ENCODE results near the gene WFDC12. TPM values are rescaled to one million over a fixed set of nuclear protein-coding genes. Genes with fewer than 3 reads are reported as not detected.
A peak's percentile ranks its signal among the peaks of the same experiment; 100 is the strongest.

WFDC12 gene
- total RNA-seq, 1 donor from 2014 or later, result not detected

DNA sequence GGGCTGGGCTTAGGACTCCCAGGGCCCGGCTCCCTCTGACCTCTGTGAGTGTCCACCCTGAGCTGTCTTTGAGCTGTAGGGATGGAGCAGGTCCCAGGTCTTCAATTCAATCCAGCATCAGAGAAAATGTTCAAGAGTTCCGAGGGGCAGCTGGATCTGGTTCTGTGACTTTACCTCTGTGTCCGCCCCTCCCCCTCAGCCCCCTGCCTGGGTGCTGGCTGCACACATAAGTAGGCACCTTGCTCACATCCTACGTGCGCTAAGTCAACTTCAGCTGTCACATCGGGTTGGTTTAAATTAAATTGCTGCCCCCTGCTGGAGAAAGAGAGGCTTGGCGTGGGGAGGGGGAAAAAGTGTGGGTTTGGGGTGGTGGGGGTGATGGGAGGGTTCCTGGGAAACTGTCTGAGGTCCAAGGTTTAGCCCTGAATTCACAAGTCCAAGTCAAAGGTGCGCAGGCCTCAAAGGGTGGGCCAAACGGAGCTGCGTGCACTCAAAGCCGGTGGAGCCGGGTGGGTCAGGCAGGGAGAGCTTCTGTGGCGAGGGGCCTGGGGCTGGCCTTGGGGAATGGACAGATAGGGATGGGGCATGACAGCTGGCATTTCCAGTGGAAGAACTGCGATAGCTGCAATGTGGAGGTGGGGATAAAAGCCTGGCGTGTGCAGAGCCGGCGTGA, 12.3 kb downstream of the WFDC12 start:
- Mint-ChIP-seq H3K9me3 (ENCODE audit: unreplicated experiment) (no peaks in the 10 kb centered on the region), H3K27me3 (ENCODE audit: unreplicated experiment) (peaks cover 25% of the 10 kb centered on the region), H3K27ac (ENCODE audit: unreplicated experiment) (no peak overlapping the region), H3K36me3 (ENCODE audit: unreplicated experiment) (no peaks in the 10 kb centered on the region), H3K4me3 (ENCODE audit: unreplicated experiment) (no peak overlapping the region), H3K4me1 (ENCODE audit: unreplicated experiment) (no peaks in the 10 kb centered on the region)
- TF ChIP-seq, protein P1, sequence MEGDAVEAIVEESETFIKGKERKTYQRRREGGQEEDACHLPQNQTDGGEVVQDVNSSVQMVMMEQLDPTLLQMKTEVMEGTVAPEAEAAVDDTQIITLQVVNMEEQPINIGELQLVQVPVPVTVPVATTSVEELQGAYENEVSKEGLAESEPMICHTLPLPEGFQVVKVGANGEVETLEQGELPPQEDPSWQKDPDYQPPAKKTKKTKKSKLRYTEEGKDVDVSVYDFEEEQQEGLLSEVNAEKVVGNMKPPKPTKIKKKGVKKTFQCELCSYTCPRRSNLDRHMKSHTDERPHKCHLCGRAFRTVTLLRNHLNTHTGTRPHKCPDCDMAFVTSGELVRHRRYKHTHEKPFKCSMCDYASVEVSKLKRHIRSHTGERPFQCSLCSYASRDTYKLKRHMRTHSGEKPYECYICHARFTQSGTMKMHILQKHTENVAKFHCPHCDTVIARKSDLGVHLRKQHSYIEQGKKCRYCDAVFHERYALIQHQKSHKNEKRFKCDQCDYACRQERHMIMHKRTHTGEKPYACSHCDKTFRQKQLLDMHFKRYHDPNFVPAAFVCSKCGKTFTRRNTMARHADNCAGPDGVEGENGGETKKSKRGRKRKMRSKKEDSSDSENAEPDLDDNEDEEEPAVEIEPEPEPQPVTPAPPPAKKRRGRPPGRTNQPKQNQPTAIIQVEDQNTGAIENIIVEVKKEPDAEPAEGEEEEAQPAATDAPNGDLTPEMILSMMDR (IDR thresholded peaks at IDR 0.05), result peak; percentile 62
- no peak for DNase-seq (ENCODE audit: extremely low spot score, unreplicated experiment)

DNA sequence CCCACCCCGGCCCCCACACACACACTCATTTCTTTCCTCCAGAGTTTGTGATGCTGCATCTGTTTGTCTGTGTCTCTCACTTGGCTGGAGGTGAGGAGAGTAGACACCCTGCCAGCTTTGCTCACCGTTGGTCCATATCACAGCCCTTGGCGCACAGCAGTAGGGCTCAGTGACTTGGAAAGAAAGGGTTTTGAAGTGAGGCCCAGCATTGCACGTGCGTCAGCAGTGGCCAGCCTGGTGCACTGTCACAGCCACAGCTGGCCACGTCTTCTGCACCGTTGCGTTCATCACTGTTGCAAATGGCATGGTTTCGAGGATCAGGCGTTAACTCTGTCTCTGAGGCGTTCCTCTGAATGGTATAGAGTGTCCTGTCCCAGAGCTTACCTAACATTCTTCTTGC, 13.0 kb downstream of the WFDC12 start:
- H3K9me3 Mint-ChIP-seq (ENCODE audit: unreplicated experiment), result no peaks in the 10 kb centered on the region
- H3K4me1 Mint-ChIP-seq (ENCODE audit: unreplicated experiment), result no peaks in the 10 kb centered on the region
- DNase-seq (ENCODE audit: extremely low spot score, unreplicated experiment), result no peak
- no peak overlapping the region for H3K4me3 Mint-ChIP-seq (ENCODE audit: unreplicated experiment)
- H3K36me3 Mint-ChIP-seq (ENCODE audit: unreplicated experiment), result no peaks in the 10 kb centered on the region
- TF ChIP-seq, protein P1 (IDR thresholded peaks at IDR 0.05), result no peak
- no peak overlapping the region for H3K27ac Mint-ChIP-seq (ENCODE audit: unreplicated experiment)
- peaks cover 22% of the 10 kb centered on the region for H3K27me3 Mint-ChIP-seq (ENCODE audit: unreplicated experiment)

DNA sequence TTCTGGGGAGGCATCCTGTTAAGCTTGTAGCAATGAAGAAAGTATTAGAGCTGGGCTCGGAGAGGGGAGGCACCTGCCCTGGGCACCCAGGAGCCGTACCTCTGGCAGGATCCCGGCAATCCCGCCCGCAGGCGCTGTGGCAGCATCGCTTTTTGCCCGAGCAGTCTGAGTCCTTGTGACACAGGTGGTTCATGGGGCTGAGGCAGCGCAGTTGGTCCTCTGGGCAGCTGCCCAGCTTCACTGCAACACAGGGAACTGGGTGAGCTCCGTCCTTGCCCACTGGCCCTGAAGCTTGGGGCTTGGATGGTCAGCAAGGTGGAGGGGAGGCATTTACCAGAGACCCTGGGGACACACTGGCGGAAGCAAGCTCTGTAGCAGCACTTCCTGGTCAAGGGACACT, 14.0 kb downstream of the WFDC12 start:
- no peaks in the 10 kb centered on the region for H3K9me3 Mint-ChIP-seq (ENCODE audit: unreplicated experiment)
- DNase-seq (ENCODE audit: extremely low spot score, unreplicated experiment), result no peak
- no peak overlapping the region for H3K27ac Mint-ChIP-seq (ENCODE audit: unreplicated experiment)
- TF ChIP-seq, protein P1 (IDR thresholded peaks at IDR 0.05), result no peak
- H3K4me3 Mint-ChIP-seq (ENCODE audit: unreplicated experiment), result no peak overlapping the region
- H3K36me3 Mint-ChIP-seq (ENCODE audit: unreplicated experiment), result no peaks in the 10 kb centered on the region
- H3K4me1 Mint-ChIP-seq (ENCODE audit: unreplicated experiment), result peaks cover under 1% of the 10 kb centered on the region
- H3K27me3 Mint-ChIP-seq (ENCODE audit: unreplicated experiment), result peaks cover 17% of the 10 kb centered on the region

DNA sequence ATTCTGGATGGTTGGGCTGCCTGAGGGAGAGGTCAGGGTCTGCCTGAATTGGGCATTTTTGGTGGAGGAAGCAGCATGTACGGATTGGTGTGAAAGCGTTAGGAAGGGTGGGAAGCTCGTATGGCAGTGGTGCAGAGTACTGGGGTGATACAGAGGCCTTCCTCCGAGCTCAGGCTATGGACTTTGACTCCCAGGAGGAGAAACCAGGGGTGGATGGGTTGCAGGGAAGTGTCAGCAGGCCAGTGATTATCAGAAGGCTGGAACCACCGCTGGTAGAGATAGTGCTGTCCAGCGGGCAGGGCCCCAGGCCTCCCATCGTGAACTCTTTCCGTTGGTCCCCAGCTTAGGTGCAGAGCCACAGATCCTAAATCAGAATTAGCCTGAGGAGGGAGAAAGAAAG, 14.6 kb downstream of the WFDC12 start:
- DNase-seq (ENCODE audit: extremely low spot score, unreplicated experiment), result no peak
- Mint-ChIP-seq H3K4me1 (ENCODE audit: unreplicated experiment) (peaks cover 7% of the 10 kb centered on the region), H3K9me3 (ENCODE audit: unreplicated experiment) (no peaks in the 10 kb centered on the region), H3K27me3 (ENCODE audit: unreplicated experiment) (peaks cover 13% of the 10 kb centered on the region), H3K27ac (ENCODE audit: unreplicated experiment) (no peak overlapping the region), H3K4me3 (ENCODE audit: unreplicated experiment) (no peak overlapping the region), H3K36me3 (ENCODE audit: unreplicated experiment) (no peaks in the 10 kb centered on the region)
- TF ChIP-seq, protein P1 (IDR thresholded peaks at IDR 0.05), result no peak

DNA sequence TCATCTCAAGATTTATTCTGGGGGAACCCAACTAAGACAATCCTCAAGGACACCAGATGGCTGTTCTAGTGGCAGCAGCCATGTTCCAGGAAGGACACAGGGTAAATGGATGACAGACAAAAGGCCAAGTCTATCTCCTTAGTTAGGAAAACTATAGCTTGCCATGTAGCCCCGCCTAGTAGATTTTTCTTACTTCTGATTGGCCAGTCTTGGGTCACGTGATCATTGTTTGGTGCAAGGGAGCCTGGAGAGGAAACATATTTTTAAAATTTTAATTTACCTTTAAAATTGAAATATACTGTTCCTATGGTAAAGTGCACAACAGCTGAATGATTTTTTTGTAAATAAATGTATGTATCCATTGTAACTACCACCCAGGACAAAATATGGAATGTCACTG, 18.9 kb downstream of the WFDC12 start:
- Mint-ChIP-seq H3K27me3 (ENCODE audit: unreplicated experiment) (no peaks in the 10 kb centered on the region), H3K9me3 (ENCODE audit: unreplicated experiment) (no peaks in the 10 kb centered on the region), H3K4me1 (ENCODE audit: unreplicated experiment) (peaks cover 14% of the 10 kb centered on the region), H3K36me3 (ENCODE audit: unreplicated experiment) (no peaks in the 10 kb centered on the region), H3K27ac (ENCODE audit: unreplicated experiment) (peak overlapping the region; percentile 63), H3K4me3 (ENCODE audit: unreplicated experiment) (no peak overlapping the region)
- DNase-seq (ENCODE audit: extremely low spot score, unreplicated experiment), result no peak
- TF ChIP-seq, protein P1 (IDR thresholded peaks at IDR 0.05), result no peak

All from osteocyte (in vitro differentiated cells).